ENCODE results near the gene RNF181. TPM values are rescaled to one million over a fixed set of nuclear protein-coding genes. Genes with fewer than 3 reads are reported as not detected.

Gene RNF181
- total and polyA plus RNA-seq, 2 of the 13 experiments (the other 11 are each of a cell fraction or from before 2014, with no cell fraction given): 224 to 578 TPM

- Histone ChIP-seq H3K4me1 (ENCODE audit: insufficient read depth, low read length) (no peaks in the 10 kb centered on the region), H4K20me1 (ENCODE audit: insufficient read depth, low read length) (peaks cover 10% of the 10 kb centered on the region), H3K27ac (ENCODE audit: extremely low read length, insufficient read depth, low read length) (no peak overlapping the region), H3K4me3 (replicated peaks in 1 of 3; ENCODE audit: insufficient read depth in 1 of 3, low read depth in 2 of 3, low read length in 3 of 3) (no peak overlapping the region), H3K27me3 (ENCODE audit: control insufficient read depth in 1 of 2, insufficient read depth in 2 of 2, low read length in 2 of 2) (no peaks in the 10 kb centered on the region), H2AFZ (ENCODE audit: low read length) (no peak overlapping the region), H3K36me3 (replicated peaks in 1 of 2; ENCODE audit: control insufficient read depth in 1 of 2, insufficient read depth in 2 of 2, low read length in 2 of 2) (peaks cover 44 to 89% of the 10 kb centered on the region in 2 experiments), H3K79me2 (ENCODE audit: insufficient read depth, low read length) (peaks cover 8% of the 10 kb centered on the region), H3K9me3 (ENCODE audit: low read length) (no peaks in the 10 kb centered on the region), H3K9ac (ENCODE audit: insufficient read depth, low read depth, low read length) (no peak overlapping the region), H3K4me2 (ENCODE audit: low read depth, low read length) (no peak overlapping the region)
- in situ Hi-C loops (cut with HindIII; ENCODE audit: extremely low pct_ligation_motif_present, low pct_unique_long_range_greater_than_20kb): no loop called here
- ATAC-seq (no peak), DNase-seq (ENCODE audit: low spot score) (no peak), FAIRE-seq (no peak)
- no TSS peak for BruUV-seq (replicated peaks)
- intact Hi-C loops (cut with micrococcal nuclease; ENCODE audit: unreplicated experiment): no loop called here
- ChIA-PET CTCF (ENCODE audit: low intra/inter-chr PET ratio, low total read pairs) (no interaction called here), POLR2A (no interaction called here)
- TF ChIP-seq SNAI1 (CRISPR knock-in tag; IDR thresholded peaks at IDR 0.05; ENCODE audit: borderline replicate concordance) (no peak), ATF7-NPFF (CRISPR knock-in tag; IDR thresholded peaks at IDR 0.05; ENCODE audit: low read depth) (no peak), FOSL2 (CRISPR knock-in tag; IDR thresholded peaks at IDR 0.05) (no peak), TBX3 (IDR thresholded peaks at IDR 0.05; ENCODE audit: borderline replicate concordance) (no peak), GTF2F1 (IDR thresholded peaks at IDR 0.05; ENCODE audit: low read length) (no peak), HCFC1 (IDR thresholded peaks at IDR 0.05; ENCODE audit: low read depth, low read length) (no peak), EZH2 (conservative IDR thresholded peaks at IDR 0.05; ENCODE audit: low read depth, low read length) (no peak), FOXJ3 (CRISPR knock-in tag; IDR thresholded peaks at IDR 0.05; ENCODE audit: borderline replicate concordance) (no peak)
- 95% methylated on average over 8 of the region's 8 CpGs for WGBS (ENCODE audit: low lambda C conversion rate)
Measured at GRCh38 chr2:85635011-85635410, 39.5 kb downstream of the RNF181 start.

- H3K27ac ChIP-seq (ENCODE audit: extremely low read length, insufficient read depth, low read length): no peak overlapping the region
- H3K4me3 ChIP-seq (replicated peaks in 1 of 3; ENCODE audit: insufficient read depth in 1 of 3, low read depth in 2 of 3, low read length in 3 of 3): no peak overlapping the region
- in situ Hi-C loops (cut with HindIII; ENCODE audit: extremely low pct_ligation_motif_present, low pct_unique_long_range_greater_than_20kb) (no loop called here), intact Hi-C loops (cut with micrococcal nuclease; ENCODE audit: unreplicated experiment) (no loop called here)
- FAIRE-seq (no peak), DNase-seq (ENCODE audit: low spot score) (no peak), ATAC-seq (no peak)
- peaks cover 45 to 88% of the 10 kb centered on the region in 2 experiments for H3K36me3 ChIP-seq (replicated peaks in 1 of 2; ENCODE audit: control insufficient read depth in 1 of 2, insufficient read depth in 2 of 2, low read length in 2 of 2)
- WGBS (ENCODE audit: low lambda C conversion rate): 95% methylated on average over 4 of the region's 4 CpGs
- H3K4me1 ChIP-seq (ENCODE audit: insufficient read depth, low read length): no peaks in the 10 kb centered on the region
- no peak overlapping the region for H3K4me2 ChIP-seq (ENCODE audit: low read depth, low read length)
- H4K20me1 ChIP-seq (ENCODE audit: insufficient read depth, low read length): peaks cover 10% of the 10 kb centered on the region
- H3K27me3 ChIP-seq (ENCODE audit: control insufficient read depth in 1 of 2, insufficient read depth in 2 of 2, low read length in 2 of 2): no peaks in the 10 kb centered on the region
- ChIA-PET CTCF (ENCODE audit: low intra/inter-chr PET ratio, low total read pairs) (no interaction called here), POLR2A (no interaction called here)
- no peak overlapping the region for H3K9ac ChIP-seq (ENCODE audit: insufficient read depth, low read depth, low read length)
- H2AFZ ChIP-seq (ENCODE audit: low read length): no peak overlapping the region
- H3K9me3 ChIP-seq (ENCODE audit: low read length): no peaks in the 10 kb centered on the region
- H3K79me2 ChIP-seq (ENCODE audit: insufficient read depth, low read length): peaks cover 8% of the 10 kb centered on the region
- no TSS peak for BruUV-seq (replicated peaks)
- TF ChIP-seq ARID4A (CRISPR knock-in tag; IDR thresholded peaks at IDR 0.05; ENCODE audit: borderline replicate concordance) (no peak), HMGXB3 (CRISPR knock-in tag; IDR thresholded peaks at IDR 0.05; ENCODE audit: borderline replicate concordance) (no peak), SP1 (IDR thresholded peaks at IDR 0.05) (no peak), SP1 (CRISPR knock-in tag; IDR thresholded peaks at IDR 0.05) (no peak)
Measured at GRCh38 chr2:85635636-85636035, 40.1 kb downstream of the RNF181 start.
